ENCODE measurements around the gene MROH8. TPM values are rescaled to one million over a fixed set of nuclear protein-coding genes. Genes with fewer than 3 reads are reported as not detected.

MROH8 gene
- total and polyA plus RNA-seq, 2 experiments from 2014 or later: 0.63 to 0.68 TPM

- H3K4me3 ChIP-seq: no peak overlapping the region
- H4K20me1 ChIP-seq (replicated peaks; ENCODE audit: insufficient read depth): peaks cover 32% of the 10 kb centered on the region
- H3F3A ChIP-seq (replicated peaks; ENCODE audit: low read depth): peaks cover 20% of the 10 kb centered on the region; the same call in 1 of the 2 replicates
- H3K36me3 Mint-ChIP-seq (ENCODE audit: low read depth): peaks cover 87% of the 10 kb centered on the region
- no peaks in the 10 kb centered on the region for H3K4me1 ChIP-seq (ENCODE audit: insufficient read depth)
- H3K79me2 ChIP-seq (replicated peaks; ENCODE audit: insufficient read depth): peaks cover 30% of the 10 kb centered on the region
- H3K4me3 Mint-ChIP-seq: no peak overlapping the region
- no peak overlapping the region for H3K4me2 ChIP-seq
- H3K27me3 Mint-ChIP-seq (ENCODE audit: insufficient read depth, low read depth, poor library complexity): peaks cover 3% of the 10 kb centered on the region
- ATAC-seq (no peak), DNase-seq (ENCODE audit: low spot score) (no peak)
- no peak overlapping the region for H3K27ac ChIP-seq (ENCODE audit: low read depth)
- peaks cover 72% of the 10 kb centered on the region for H3K36me3 ChIP-seq (ENCODE audit: insufficient read depth)
- no peak overlapping the region for H2AFZ ChIP-seq
- no peaks in the 10 kb centered on the region for H3K27me3 ChIP-seq (ENCODE audit: insufficient read depth)
- H3K4me1 Mint-ChIP-seq: no peaks in the 10 kb centered on the region
- no peaks in the 10 kb centered on the region for H3K9me3 Mint-ChIP-seq
- H3K9me2 ChIP-seq (ENCODE audit: insufficient read depth): no peaks in the 10 kb centered on the region
- TF ChIP-seq POLR2AphosphoS5 (IDR thresholded peaks at IDR 0.05; ENCODE audit: low read depth): no peak
- no peak overlapping the region for H3K27ac Mint-ChIP-seq
Measured at GRCh38 chr20:37205794-37206193, 26.4 kb upstream of the MROH8 start.

- H2AFZ ChIP-seq: no peak overlapping the region
- H3K27ac ChIP-seq (ENCODE audit: low read depth): no peak overlapping the region
- no peaks in the 10 kb centered on the region for H3K9me2 ChIP-seq (ENCODE audit: insufficient read depth)
- no peaks in the 10 kb centered on the region for H3K9me3 Mint-ChIP-seq
- H3K4me3 ChIP-seq: no peak overlapping the region
- H4K20me1 ChIP-seq (replicated peaks; ENCODE audit: insufficient read depth): peaks cover 36% of the 10 kb centered on the region
- no peak for DNase-seq (ENCODE audit: low spot score)
- H3K27me3 ChIP-seq (ENCODE audit: insufficient read depth): no peaks in the 10 kb centered on the region
- peaks cover 30% of the 10 kb centered on the region for H3K79me2 ChIP-seq (replicated peaks; ENCODE audit: insufficient read depth)
- H3K36me3 ChIP-seq (ENCODE audit: insufficient read depth): peaks cover 71% of the 10 kb centered on the region
- no peaks in the 10 kb centered on the region for H3K4me1 Mint-ChIP-seq
- peaks cover 23% of the 10 kb centered on the region; the same call in 1 of the 2 replicates for H3F3A ChIP-seq (replicated peaks; ENCODE audit: low read depth)
- H3K27ac Mint-ChIP-seq: no peak overlapping the region
- H3K36me3 Mint-ChIP-seq (ENCODE audit: low read depth): peaks cover 89% of the 10 kb centered on the region
- no peaks in the 10 kb centered on the region for H3K4me1 ChIP-seq (ENCODE audit: insufficient read depth)
- H3K4me3 Mint-ChIP-seq: no peak overlapping the region
- H3K27me3 Mint-ChIP-seq (ENCODE audit: insufficient read depth, low read depth, poor library complexity): peaks cover 3% of the 10 kb centered on the region
- no peak overlapping the region for H3K4me2 ChIP-seq
- ATAC-seq: no peak
- TF ChIP-seq NANOG (IDR thresholded peaks at IDR 0.05; ENCODE audit: borderline replicate concordance) (no peak), ETS1 (IDR thresholded peaks at IDR 0.05) (no peak), ZNF114 (CRISPR knock-in tag; IDR thresholded peaks at IDR 0.05) (no peak), EZH2phosphoT487 (IDR thresholded peaks at IDR 0.05; ENCODE audit: unreplicated experiment) (no peak), ZNF462 (CRISPR knock-in tag; IDR thresholded peaks at IDR 0.05) (no peak), EZH2 (IDR thresholded peaks at IDR 0.05; ENCODE audit: low read depth, unreplicated experiment) (no peak), STAT1 (IDR thresholded peaks at IDR 0.05; ENCODE audit: unreplicated experiment) (no peak), REST (IDR thresholded peaks at IDR 0.05; ENCODE audit: unreplicated experiment) (no peak), ZNF331 (CRISPR knock-in tag; IDR thresholded peaks at IDR 0.05; ENCODE audit: low read depth) (no peak), CREB1 (CRISPR knock-in tag; IDR thresholded peaks at IDR 0.05; ENCODE audit: low read depth) (no peak)
Measured at GRCh38 chr20:37205130-37205529, 25.8 kb upstream of the MROH8 start.
